ENCODE data around the gene MAPKAP1.

Gene MAPKAP1

GRCh38 chr9:125513668-125514413 lies 193.2 kb downstream of the MAPKAP1 start:
- no peak for DNase-seq (ENCODE audit: low read depth in 2 of 2)

GRCh38 chr9:125513303-125513667 lies 193.7 kb downstream of the MAPKAP1 start:
- DNase-seq (ENCODE audit: low read depth in 2 of 2), result no peak

- DNase-seq (ENCODE audit: low read depth in 2 of 2), result no peak
Measured at GRCh38 chr9:125511789-125512660, 195.0 kb downstream of the MAPKAP1 start.

- DNase-seq (ENCODE audit: low read depth in 2 of 2), result no peak
Measured at GRCh38 chr9:125510980-125511379, 196.0 kb downstream of the MAPKAP1 start.

GRCh38 chr9:125509476-125509875 lies 197.5 kb downstream of the MAPKAP1 start:
- DNase-seq (ENCODE audit: low read depth in 2 of 2), result no peak

- DNase-seq (ENCODE audit: low read depth in 2 of 2), result no peak
Measured at GRCh38 chr9:125508249-125508648, 198.8 kb downstream of the MAPKAP1 start.

GRCh38 chr9:125507226-125507625 lies 199.8 kb downstream of the MAPKAP1 start:
- DNase-seq (ENCODE audit: low read depth in 2 of 2), result no peak

- no peak for DNase-seq (ENCODE audit: low read depth in 2 of 2)
Measured at GRCh38 chr9:125505988-125506438, 201.0 kb downstream of the MAPKAP1 start.

GRCh38 chr9:125504616-125505015 lies 202.4 kb downstream of the MAPKAP1 start:
- no peak for DNase-seq (ENCODE audit: low read depth in 2 of 2)

GRCh38 chr9:125497906-125498305 lies 209.1 kb downstream of the MAPKAP1 start:
- no peak for DNase-seq (ENCODE audit: low read depth in 2 of 2)

- DNase-seq (ENCODE audit: low read depth in 2 of 2), result no peak
Measured at GRCh38 chr9:125497478-125497877, 209.5 kb downstream of the MAPKAP1 start.

GRCh38 chr9:125496313-125496834 lies 210.6 kb downstream of the MAPKAP1 start:
- DNase-seq (ENCODE audit: low read depth in 2 of 2), result no peak

GRCh38 chr9:125495172-125496119 lies 211.6 kb downstream of the MAPKAP1 start:
- DNase-seq (ENCODE audit: low read depth in 2 of 2), result no peak

GRCh38 chr9:125494653-125494915 lies 212.4 kb downstream of the MAPKAP1 start:
- no peak for DNase-seq (ENCODE audit: low read depth in 2 of 2)

- DNase-seq (ENCODE audit: low read depth in 2 of 2), result no peak
Measured at GRCh38 chr9:125493881-125494652, 212.9 kb downstream of the MAPKAP1 start.

- no peak for DNase-seq (ENCODE audit: low read depth in 2 of 2)
Measured at GRCh38 chr9:125493384-125493783, 213.6 kb downstream of the MAPKAP1 start.

- DNase-seq (ENCODE audit: low read depth in 2 of 2), result no peak
Measured at GRCh38 chr9:125492719-125493118, 214.3 kb downstream of the MAPKAP1 start.

GRCh38 chr9:125487842-125488241 lies 219.2 kb downstream of the MAPKAP1 start:
- DNase-seq (ENCODE audit: low read depth in 2 of 2), result no peak

GRCh38 chr9:125486576-125486975 lies 220.4 kb downstream of the MAPKAP1 start:
- no peak for DNase-seq (ENCODE audit: low read depth in 2 of 2)

GRCh38 chr9:125486152-125486508 lies 220.9 kb downstream of the MAPKAP1 start:
- no peak for DNase-seq (ENCODE audit: low read depth in 2 of 2)

Data from stimulated activated CD8-positive, alpha-beta memory T cell treated with anti-CD3 and anti-CD28 coated beads, Interleukin-2, amount 100 ng/mL, for 1 hour (primary cell).